H1 (cell line): ENCODE results near the gene AIG1. TPM values are rescaled to one million over a fixed set of nuclear protein-coding genes. Genes with fewer than 3 reads are reported as not detected.

Experiments
- CTCF ChIA-PET: fragments of 300-600 bp; sonication (Branson Sonifier 250); formaldehyde crosslinking; loops from one replicate; lab custom pipeline; 2021; ENCODE audit not compliant: partially characterized antibody; lab: Charles Lee
- POLR2A ChIA-PET: fragments of 300-600 bp; sonication (Branson Sonifier 250); formaldehyde crosslinking; loops from one replicate; lab custom pipeline; 2021; ENCODE audit warnings: inconsistent platforms; ENCODE audit not compliant: partially characterized antibody; lab: Charles Lee
- DNase-seq, 2 experiments: peaks; one replicate each; pipeline versions ENCODE4 v3.0.0 to v3.0.0-alpha.2; 2010 to 2022; ENCODE audit warnings: low spot score in 2 of 2, low read depth in 1 of 2, mixed read lengths in 1 of 2
- FAIRE-seq: peaks from 2 replicates; lab custom pipeline; 2011; peaks lifted over from hg19 to GRCh38; lab: Jason Lieb, UNC
- H2AFZ ChIP-seq: 2 replicates; pipeline ENCODE4 v1.8.1; 2012; ENCODE audit warnings: low read length, inconsistent platforms
- H2AK5ac ChIP-seq: 2 replicates; pipeline ENCODE4 v1.6.1; 2013; ENCODE audit warnings: low read depth, low read length
- H2BK120ac ChIP-seq: replicated peaks from 2 replicates; pipeline ENCODE3; 2013; ENCODE audit warnings: low read depth, low read length, inconsistent platforms
- H2BK12ac ChIP-seq: 2 replicates; pipeline ENCODE4 v1.6.1; 2013; ENCODE audit warnings: low read depth, low read length
- H2BK15ac ChIP-seq: 2 replicates; pipeline ENCODE4 v1.6.1; 2013; ENCODE audit warnings: low read length
- H2BK20ac ChIP-seq: 2 replicates; pipeline ENCODE4 v1.6.1; 2013; ENCODE audit warnings: low read length
- H2BK5ac ChIP-seq: 2 replicates; pipeline ENCODE4 v1.6.1; 2013; ENCODE audit warnings: low read depth, low read length
- H3K14ac ChIP-seq: 2 replicates; pipeline ENCODE4 v1.6.1; 2013; ENCODE audit warnings: inconsistent platforms; ENCODE audit not compliant: insufficient read length
- H3K18ac ChIP-seq: 2 replicates; pipeline ENCODE4 v1.6.1; 2013; ENCODE audit warnings: low read length; ENCODE audit errors: extremely low read depth
- H3K23ac ChIP-seq: 2 replicates; pipeline ENCODE4 v1.6.1; 2013; ENCODE audit warnings: inconsistent platforms; ENCODE audit not compliant: insufficient read length
- H3K23me2 ChIP-seq: 2 replicates; pipeline ENCODE4 v1.6.1; 2013; ENCODE audit warnings: low read depth, low read length
- H3K27ac ChIP-seq: 2 replicates; pipeline ENCODE4 v1.6.1; 2011; ENCODE audit warnings: low read depth, low read length, inconsistent platforms
- H3K27me3 ChIP-seq, 4 experiments: replicated peaks in 1 of 4; 1 replicate in 1 of 4; 2 replicates in 3 of 4; pipeline versions ENCODE4 v1.6.1 to v1.8.1; 2011 to 2013; ENCODE audit warnings: low read length in 3 of 4, mild to moderate bottlenecking in 3 of 4, inconsistent platforms in 2 of 4, mixed read lengths in 2 of 4, moderate library complexity in 1 of 4; ENCODE audit not compliant: control insufficient read depth in 3 of 4, insufficient read depth in 3 of 4; ENCODE audit errors: extremely low read depth in 1 of 4
- H3K36me3 ChIP-seq, 4 experiments: 2 replicates each; pipeline versions ENCODE4 v1.6.1 to v1.8.1; 2011 to 2013; ENCODE audit warnings: mild to moderate bottlenecking in 4 of 4, low read length in 3 of 4, moderate library complexity in 2 of 4, control low read depth in 1 of 4, inconsistent platforms in 1 of 4; ENCODE audit not compliant: insufficient read depth in 4 of 4, control insufficient read depth in 2 of 4
- H3K4ac ChIP-seq: replicated peaks from 2 replicates; pipeline ENCODE3; 2013; ENCODE audit warnings: low read length, low read depth, mixed read lengths, inconsistent platforms; ENCODE audit not compliant: insufficient read length
- H3K4me1 ChIP-seq, 4 experiments: replicated peaks in 1 of 4; 1 replicate in 1 of 4; 2 replicates in 3 of 4; pipeline versions ENCODE4 v1.6.1 to v1.8.1; 2011 to 2013; ENCODE audit warnings: low read length in 3 of 4, inconsistent platforms in 2 of 4, mixed read lengths in 1 of 4; ENCODE audit not compliant: insufficient read depth in 4 of 4, control insufficient read depth in 3 of 4
- H3K4me2 ChIP-seq, 2 experiments: 2 replicates each; pipeline versions ENCODE4 v1.6.1 to v1.8.1; 2011 to 2013; ENCODE audit warnings: low read depth in 2 of 2, low read length in 2 of 2, control low read depth in 1 of 2, inconsistent platforms in 1 of 2, mild to moderate bottlenecking in 1 of 2; ENCODE audit not compliant: insufficient read depth in 1 of 2
- H3K4me3 ChIP-seq, 4 experiments: fragments of 200-600, 300-600 bp in 1 of 4; sonication (generic), shearing (Covaris generic), sonication (Bioruptor Twin) in 1 of 4; 2 replicates each; pipeline versions ENCODE4 v1.5.1 to v1.8.1; 2011 to 2016; ENCODE audit warnings: low read length in 4 of 4, low read depth in 3 of 4, control low read depth in 2 of 4, inconsistent platforms in 2 of 4, mild to moderate bottlenecking in 2 of 4, mixed read lengths in 1 of 4, moderate library complexity in 1 of 4; ENCODE audit not compliant: insufficient read depth in 2 of 4; ENCODE audit errors: extremely low read depth in 1 of 4
- H3K56ac ChIP-seq: replicated peaks from 2 replicates; pipeline ENCODE3; 2013; ENCODE audit warnings: low read depth, mild to moderate bottlenecking, mixed read lengths, low read length, inconsistent platforms; ENCODE audit not compliant: insufficient read length
- H3K79me1 ChIP-seq: 2 replicates; pipeline ENCODE4 v1.6.1; 2013; ENCODE audit warnings: low read depth, low read length, control low read depth
- H3K79me2 ChIP-seq, 2 experiments: 2 replicates each; pipeline versions ENCODE4 v1.6.1 to v1.8.1; 2012 to 2013; ENCODE audit warnings: low read length in 2 of 2, mild to moderate bottlenecking in 2 of 2, inconsistent platforms in 1 of 2; ENCODE audit not compliant: insufficient read depth in 2 of 2, control insufficient read depth in 1 of 2
- H3K9ac ChIP-seq, 4 experiments: replicated peaks in 1 of 4; 1 replicate in 1 of 4; 2 replicates in 3 of 4; pipeline versions ENCODE4 v1.6.1 to v1.8.1; 2011 to 2013; ENCODE audit warnings: low read depth in 3 of 4, low read length in 3 of 4, control low read depth in 2 of 4, mild to moderate bottlenecking in 2 of 4, moderate library complexity in 2 of 4, inconsistent platforms in 1 of 4; ENCODE audit errors: extremely low read depth in 1 of 4
- H3K9me3 ChIP-seq, 2 experiments: 2 replicates each; pipeline versions ENCODE4 v1.6.1 to v1.8.1; 2012 to 2013; ENCODE audit warnings: mild to moderate bottlenecking in 2 of 2, moderate library complexity in 2 of 2, control low read depth in 1 of 2, inconsistent platforms in 1 of 2, low read depth in 1 of 2, low read length in 1 of 2, mixed read lengths in 1 of 2; ENCODE audit not compliant: insufficient read depth in 2 of 2
- H4K20me1 ChIP-seq, 2 experiments: replicated peaks in 1 of 2; 2 replicates each; pipeline versions ENCODE3 to v1.8.1; 2011 to 2013; ENCODE audit warnings: inconsistent platforms in 2 of 2, low read length in 2 of 2, mild to moderate bottlenecking in 1 of 2; ENCODE audit not compliant: insufficient read depth in 2 of 2, control insufficient read depth in 1 of 2
- H4K5ac ChIP-seq: 2 replicates; pipeline ENCODE4 v1.6.1; 2013; ENCODE audit warnings: low read length, low read depth, mixed read lengths, inconsistent platforms; ENCODE audit not compliant: insufficient read length
- H4K8ac ChIP-seq: 2 replicates; pipeline ENCODE4 v1.8.0; 2013; ENCODE audit warnings: mild to moderate bottlenecking, moderate library complexity, low read length, inconsistent platforms; ENCODE audit not compliant: insufficient read depth; ENCODE audit errors: extremely low read depth
- H4K91ac ChIP-seq: replicated peaks from 2 replicates; pipeline ENCODE3; 2013; ENCODE audit warnings: low read length, mixed read lengths, inconsistent platforms; ENCODE audit not compliant: insufficient read length
- ATF3 ChIP-seq: IDR thresholded peaks from 2 replicates; pipeline ENCODE4 v1.6.1; 2011; ENCODE audit warnings: low read depth, mild to moderate bottlenecking, low read length; ENCODE audit not compliant: insufficient read depth
- CBX5 ChIP-seq: fragments of 300-800, 300-1000 bp; sonication (generic); IDR thresholded peaks from 2 replicates; pipeline ENCODE4 v1.7.1; 2016; ENCODE audit warnings: antibody characterized with exemption, low read length, low read depth
- CEBPB ChIP-seq: IDR thresholded peaks from 2 replicates; pipeline ENCODE4 v1.6.1; 2012; ENCODE audit warnings: low read depth, low read length
- CREB1 ChIP-seq: IDR thresholded peaks from 2 replicates; pipeline ENCODE4 v1.6.1; 2012; ENCODE audit warnings: inconsistent platforms
- FOSL1 ChIP-seq: IDR thresholded peaks from 2 replicates; pipeline ENCODE4 v1.6.1; 2011; ENCODE audit warnings: mild to moderate bottlenecking, low read depth, low read length, moderate library complexity; ENCODE audit not compliant: insufficient read depth
- KDM5A ChIP-seq: fragments of 200-600 bp; IDR thresholded peaks from 2 replicates; pipeline ENCODE4 v1.7.1; 2012; ENCODE audit warnings: mild to moderate bottlenecking, low read length, inconsistent platforms, mixed read lengths
- RAD21 ChIP-seq, 2 experiments: IDR thresholded peaks in 1 of 2; conservative IDR thresholded peaks in 1 of 2; 2 replicates each; pipeline ENCODE4 v1.6.1; 2011; ENCODE audit warnings: low read depth in 2 of 2, low read length in 2 of 2, improper control_type of control experiment in 1 of 2, inconsistent platforms in 1 of 2, mild to moderate bottlenecking in 1 of 2, moderate library complexity in 1 of 2
- SAP30 ChIP-seq: fragments of 300-600 bp; sonication (generic); IDR thresholded peaks from 2 replicates; pipeline ENCODE4 v1.7.1; 2012; ENCODE audit warnings: low read length, moderate library complexity, mild to moderate bottlenecking, inconsistent platforms; ENCODE audit not compliant: insufficient read depth, insufficient replicate concordance
- SIN3A ChIP-seq, 2 experiments: IDR thresholded peaks in 1 of 2; conservative IDR thresholded peaks in 1 of 2; 2 replicates each; pipeline ENCODE4 v1.6.1; 2011 to 2012; ENCODE audit warnings: low read length in 2 of 2, improper control_type of control experiment in 1 of 2, low read depth in 1 of 2, mild to moderate bottlenecking in 1 of 2
- SRF ChIP-seq: IDR thresholded peaks from 2 replicates; pipeline ENCODE4 v1.6.1; 2011; ENCODE audit warnings: mild to moderate bottlenecking, low read depth, low read length, moderate library complexity
- TCF12 ChIP-seq: IDR thresholded peaks from 2 replicates; pipeline ENCODE4 v1.6.1; 2011; ENCODE audit warnings: low read depth, mild to moderate bottlenecking, low read length
- USF2 ChIP-seq: IDR thresholded peaks from 2 replicates; pipeline ENCODE4 v1.6.1; 2011; ENCODE audit warnings: low read length, improper control_type of control experiment
- WGBS, 2 experiments: shearing (Covaris generic) in 1 of 2; methylation state at CpG; one replicate each; pipeline versions ENCODE4 v1.1.6 to v1.1.7; 2013 to 2015; ENCODE audit warnings: low lambda C conversion rate in 2 of 2, mixed read lengths in 2 of 2, inconsistent platforms in 1 of 2, low coverage in 1 of 2, missing lambda C conversion rate in 1 of 2; ENCODE audit not compliant: insufficient replicate concordance in 2 of 2, insufficient coverage in 1 of 2, insufficient read length in 1 of 2; ENCODE audit errors: extremely low coverage in 1 of 2, missing lambda C conversion rate in 1 of 2; 5-methylcytosine and 5-hydroxymethylcytosine counted together
- polyA plus RNA-seq, 7 experiments: library from polyadenylated mRNA; depleted of rRNA in 3 of 7; stranded (reverse) in 5 of 7; unstranded in 2 of 7; fragments of >200 nt in 5 of 7; fragments of 200-250 nt in 2 of 7; gene quantifications; 1 replicate in 5 of 7; 2 replicates in 1 of 7; 4 replicates in 1 of 7; pipeline versions ENCODE4 v1.2.1 to v1.2.3, GENCODE V29; 2011 to 2013; ENCODE audit warnings: missing spikeins in 2 of 7, mixed read lengths in 2 of 7
- total RNA-seq: library from RNA; stranded (reverse); fragmentation: NEBNext Ultra II Directional; extraction: Animal tissue kit (Norgen Biotek cat#: 25700); gene quantifications from 2 replicates; pipeline ENCODE4 v1.2.1, GENCODE V29; 2021

The AIG1 gene
- total and polyA plus RNA-seq, 2 of the 8 experiments (the other 6 are each of a cell fraction or from before 2014, with no cell fraction given), result 56.6 to 58.4 TPM

- no peak overlapping the region for H2BK20ac ChIP-seq
- H2BK120ac ChIP-seq, result no peak overlapping the region
- H3K4ac ChIP-seq, result no peak overlapping the region
- no peak overlapping the region for H3K56ac ChIP-seq
- H4K5ac ChIP-seq, result no peak overlapping the region
- H3K4me3 ChIP-seq, result no peak overlapping the region
- H3K18ac ChIP-seq, result no peak overlapping the region
- no peak overlapping the region for H3K23ac ChIP-seq
- H4K91ac ChIP-seq, result no peak overlapping the region
- H3K9me3 ChIP-seq, result no peaks in the 10 kb centered on the region
- no peak overlapping the region for H2BK12ac ChIP-seq
- CTCF ChIA-PET, result no interaction called here
- peaks cover 0 to 8% (median 0%) of the 10 kb centered on the region in 4 experiments; a peak in 2 of 8 replicates for H3K36me3 ChIP-seq
- no peak overlapping the region for H2AFZ ChIP-seq
- H3K23me2 ChIP-seq, result no peaks in the 10 kb centered on the region
- no peaks in the 10 kb centered on the region for H3K27me3 ChIP-seq
- WGBS, 2 experiments, result 45% methylated on average over 1 of the region's 1 CpG; no CpG with 5 or more reads in 1 of the 2 experiments
- H3K4me1 ChIP-seq, result no peaks in the 10 kb centered on the region
- no peak overlapping the region for H2BK5ac ChIP-seq
- no peaks in the 10 kb centered on the region for H4K20me1 ChIP-seq
- H3K9ac ChIP-seq, result no peak overlapping the region
- no peaks in the 10 kb centered on the region for H3K79me1 ChIP-seq
- no peak overlapping the region for H3K14ac ChIP-seq
- DNase-seq (no peak), FAIRE-seq (no peak)
- no peak overlapping the region for H4K8ac ChIP-seq
- no peaks in the 10 kb centered on the region for H3K79me2 ChIP-seq
- no peak overlapping the region for H2AK5ac ChIP-seq
- POLR2A ChIA-PET, result no interaction called here
- no peak overlapping the region for H3K4me2 ChIP-seq
- no peak overlapping the region for H2BK15ac ChIP-seq
- no peak overlapping the region for H3K27ac ChIP-seq
- TF ChIP-seq KDM5A (no peak), CEBPB (no peak), USF2 (no peak), TCF12 (no peak), RAD21 (IDR thresholded peaks at IDR 0.05 in 1 of 2, conservative IDR thresholded peaks at IDR 0.05 in 1 of 2; ENCODE audit: low read depth in 2 of 2, low read length in 2 of 2) (no peak), SIN3A (conservative IDR thresholded peaks at IDR 0.05 in 1 of 2, IDR thresholded peaks at IDR 0.05 in 1 of 2; ENCODE audit: low read depth in 1 of 2, low read length in 2 of 2) (no peak), SAP30 (no peak), ATF3 (no peak), CBX5 (no peak), CREB1 (no peak), FOSL1 (no peak), SRF (no peak)
Measured at GRCh38 chr6:143163621-143164020, 102.9 kb downstream of the AIG1 start.
